Vagina (tissue), 2 donors: ENCODE results near the gene GHRL. TPM values are rescaled to one million over a fixed set of nuclear protein-coding genes. Genes with fewer than 3 reads are reported as not detected.
"Not testable (repeated sequence)": the region's sequence is repeated elsewhere in the genome, so short reads cannot be mapped to it uniquely, and the experiment has no call there.

Experiments used
- DNase-seq, 2 donors: peaks; one replicate each; pipeline ENCODE4 v3.0.0-alpha.2; 2017; ENCODE audit errors: extremely low spot score in 2 of 2
- H3K27ac ChIP-seq: fragments of 200-600 bp; sonication (generic); one replicate; pipeline ENCODE4 v1.5.1; 2019
- H3K27me3 ChIP-seq: fragments of 200-600 bp; sonication (generic); one replicate; pipeline ENCODE4 v1.5.1; 2019
- H3K36me3 ChIP-seq, 2 donors: fragments of 200-600 bp; sonication (generic); one replicate each; pipeline ENCODE4 v1.5.1; 2017 to 2019
- H3K4me1 ChIP-seq: fragments of 200-600 bp; sonication (generic); one replicate; pipeline ENCODE4 v1.5.1; 2019
- H3K4me3 ChIP-seq, 2 donors: fragments of 200-600 bp; sonication (generic); 1 replicate in 1 of 2; 2 replicates in 1 of 2; pipeline ENCODE4 v1.5.1; 2016 to 2019
- H3K9me3 ChIP-seq: fragments of 200-600 bp; sonication (generic); one replicate; pipeline ENCODE4 v1.5.1; 2019
- CTCF ChIP-seq, 3 experiments: fragments of 450-650 bp in 2 of 3; fragments of 200-600 bp in 1 of 3; sonication (generic) in 1 of 3; IDR thresholded peaks; one replicate each; pipeline ENCODE4 v1.5.1; 2017 to 2019; ENCODE audit warnings: antibody characterized with exemption in 3 of 3, mild to moderate bottlenecking in 2 of 3, moderate library complexity in 2 of 3
- POLR2A ChIP-seq, 2 donors: fragments of 450-650 bp; IDR thresholded peaks; one replicate each; pipeline ENCODE4 v1.6.1; 2017; ENCODE audit warnings: antibody characterized with exemption in 2 of 2, mild to moderate bottlenecking in 2 of 2, moderate library complexity in 2 of 2
- POLR2AphosphoS5 ChIP-seq, 2 donors: sonication (generic); formaldehyde crosslinking; IDR thresholded peaks; one replicate each; pipeline ENCODE4 v1.9.0; 2017; ENCODE audit warnings: antibody characterized with exemption in 2 of 2, mild to moderate bottlenecking in 2 of 2, low read depth in 1 of 2; ENCODE audit not compliant: insufficient read depth in 1 of 2
- intact Hi-C: fragments of 100-400 bp; cut with DNase I; formaldehyde crosslinking; loops from one replicate; pipeline ENCODE4 v1.15.1; 2023
- total RNA-seq: library from RNA; depleted of rRNA; stranded (reverse); fragments of >200 nt; gene quantifications from one replicate; pipeline ENCODE4 v1.2.3, GENCODE V29; 2016

The GHRL gene
- total RNA-seq, 1 donor from 2014 or later = not detected

- Histone ChIP-seq H3K4me3 (no peak overlapping the region), H3K9me3 (no peaks in the 10 kb centered on the region), H3K27me3 (no peaks in the 10 kb centered on the region), H3K27ac (no peak overlapping the region), H3K36me3 (peaks cover 0 to 35% of the 10 kb centered on the region in 2 donors), H3K4me1 (peaks cover 42% of the 10 kb centered on the region)
- no peak for TF ChIP-seq POLR2AphosphoS5 (IDR thresholded peaks at IDR 0.05; ENCODE audit: insufficient read depth in 1 of 2, low read depth in 1 of 2)
- no peak for DNase-seq
- intact Hi-C loops = no loop called here
Observed at GRCh38 chr3:10268116-10268515, 24.6 kb downstream of the GHRL start.

- H3K9me3 ChIP-seq, H3K4me3 ChIP-seq, H3K27ac ChIP-seq, H3K27me3 ChIP-seq, intact Hi-C loops, DNase-seq: not testable (repeated sequence)
- Histone ChIP-seq H3K36me3 (peaks cover 0 to 31% of the 10 kb centered on the region in 2 donors), H3K4me1 (peaks cover 39% of the 10 kb centered on the region)
Observed at GRCh38 chr3:10266936-10267335, 25.8 kb downstream of the GHRL start.

- Histone ChIP-seq H3K36me3 (peaks cover 0 to 23% of the 10 kb centered on the region in 2 donors), H3K27ac (no peak overlapping the region), H3K9me3 (no peaks in the 10 kb centered on the region), H3K4me1 (peaks cover 39% of the 10 kb centered on the region), H3K4me3 (no peak overlapping the region), H3K27me3 (no peaks in the 10 kb centered on the region)
- DNase-seq = no peak
- TF ChIP-seq CTCF (IDR thresholded peaks at IDR 0.05) = no peak
- intact Hi-C loops = no loop called here
Observed at GRCh38 chr3:10265833-10266232, 26.9 kb downstream of the GHRL start.

DNA sequence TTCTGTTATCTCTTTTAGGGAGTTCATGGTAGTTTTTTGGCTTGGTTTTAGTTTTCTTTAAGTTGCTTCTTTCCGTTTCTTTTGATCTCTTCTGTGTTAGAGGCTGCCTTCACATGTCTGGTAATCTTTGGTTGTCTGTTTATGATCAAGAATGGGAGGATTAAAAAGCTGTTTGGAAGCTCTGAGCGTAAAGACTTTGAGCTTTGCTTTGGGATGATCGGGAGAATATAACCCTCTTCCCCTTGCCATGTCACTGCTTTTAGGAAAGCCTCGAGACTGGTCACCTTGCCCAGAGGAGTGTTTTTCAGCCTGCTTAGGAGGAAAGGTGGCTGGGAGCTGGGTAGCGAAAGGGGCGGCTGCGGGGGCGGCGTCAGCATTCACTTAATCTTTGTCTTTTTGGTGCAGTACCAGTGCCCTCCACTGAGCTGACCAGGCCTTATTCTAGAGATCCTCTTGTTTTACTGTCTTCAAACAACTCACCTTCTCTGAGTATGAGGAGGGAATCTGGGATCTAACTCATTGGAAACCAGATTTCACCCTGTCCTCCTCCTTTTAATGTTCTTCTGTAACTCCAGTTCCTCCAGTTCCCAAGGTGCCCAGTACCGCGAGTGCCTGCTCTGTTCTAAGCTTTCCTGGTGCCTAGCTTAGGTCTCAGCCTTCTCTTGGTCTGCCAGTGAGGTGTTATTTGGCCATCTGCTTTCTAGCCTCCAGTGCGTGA lies 28.9 kb downstream of the GHRL start:
- DNase-seq = no peak
- peak overlapping the region; percentile 27 for H3K27ac ChIP-seq
- TF ChIP-seq POLR2A (IDR thresholded peaks at IDR 0.05) (no peak), POLR2AphosphoS5 (IDR thresholded peaks at IDR 0.05; ENCODE audit: insufficient read depth in 1 of 2, low read depth in 1 of 2) (no peak), CTCF (IDR thresholded peaks at IDR 0.05) (peak in 2 of 3 experiments; percentile 10 to 31)
- peak overlapping the region in 1 of 2 donors; percentile 11 for H3K4me3 ChIP-seq
- no peaks in the 10 kb centered on the region for H3K27me3 ChIP-seq
- H3K4me1 ChIP-seq = peaks cover 31% of the 10 kb centered on the region
- intact Hi-C loops = no loop called here
- peaks cover 0 to 18% of the 10 kb centered on the region in 2 donors for H3K36me3 ChIP-seq
- H3K9me3 ChIP-seq = no peaks in the 10 kb centered on the region

DNA sequence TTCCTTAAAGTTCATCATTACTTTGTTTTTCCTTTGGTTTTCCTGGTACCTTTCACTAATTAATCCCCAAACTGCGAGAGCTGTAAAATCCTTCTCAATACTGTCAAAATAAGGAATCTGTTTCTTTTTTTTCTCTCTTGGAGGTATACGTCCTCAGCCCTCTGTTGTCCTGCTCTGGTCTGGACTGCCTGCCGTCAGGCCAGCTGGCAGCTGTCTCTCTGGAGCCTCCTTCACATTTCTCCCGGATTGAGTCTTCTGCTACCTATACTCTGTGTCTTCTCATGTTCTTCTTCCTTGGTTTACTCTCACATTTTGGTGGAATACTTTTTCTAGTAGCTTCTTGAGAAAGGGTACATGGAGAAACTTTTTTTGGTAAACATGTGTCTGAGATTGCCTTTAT lies 30.7 kb downstream of the GHRL start:
- Histone ChIP-seq H3K4me1 (peaks cover 24% of the 10 kb centered on the region), H3K27me3 (no peaks in the 10 kb centered on the region), H3K4me3 (no peak overlapping the region), H3K36me3 (peaks cover 0 to 12% of the 10 kb centered on the region in 2 donors), H3K27ac (no peak overlapping the region), H3K9me3 (no peaks in the 10 kb centered on the region)
- DNase-seq = no peak
- intact Hi-C loops = no loop called here
- TF ChIP-seq POLR2A (IDR thresholded peaks at IDR 0.05) (no peak), CTCF (IDR thresholded peaks at IDR 0.05) (no peak), POLR2AphosphoS5 (IDR thresholded peaks at IDR 0.05; ENCODE audit: insufficient read depth in 1 of 2, low read depth in 1 of 2) (no peak)

DNA sequence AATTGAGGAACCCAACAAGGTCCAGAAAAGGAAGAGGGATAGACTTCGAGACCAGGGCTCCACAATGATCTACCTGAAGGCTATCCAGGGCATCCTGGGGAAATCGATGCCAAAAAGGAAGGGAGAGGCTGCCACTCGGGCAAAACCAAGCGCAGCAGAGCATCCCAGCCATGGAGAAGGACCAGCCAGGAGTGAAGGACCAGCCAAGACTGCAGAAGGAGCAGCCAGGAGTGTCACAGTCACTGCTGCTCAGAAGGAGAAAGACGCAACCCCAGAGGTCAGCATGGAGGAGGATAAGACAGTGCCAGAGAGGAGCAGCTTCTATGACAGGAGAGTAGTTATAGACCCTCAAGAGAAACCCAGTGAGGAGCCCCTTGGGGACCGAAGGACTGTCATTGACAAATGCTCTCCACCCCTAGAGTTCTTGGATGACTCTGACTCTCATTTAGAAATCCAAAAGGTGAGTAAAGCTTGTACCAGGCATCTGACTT lies 32.5 kb downstream of the GHRL start:
- no peak for DNase-seq
- intact Hi-C loops = no loop called here
- Histone ChIP-seq H3K36me3 (peaks cover 0 to 22% of the 10 kb centered on the region in 2 donors), H3K27me3 (no peaks in the 10 kb centered on the region), H3K4me1 (peaks cover 15% of the 10 kb centered on the region), H3K9me3 (no peaks in the 10 kb centered on the region), H3K27ac (no peak overlapping the region), H3K4me3 (no peak overlapping the region)
- TF ChIP-seq POLR2AphosphoS5 (IDR thresholded peaks at IDR 0.05; ENCODE audit: insufficient read depth in 1 of 2, low read depth in 1 of 2) (no peak), CTCF (IDR thresholded peaks at IDR 0.05) (no peak)
